HG03558 (cell line): ENCODE results near the gene FCMR.
A peak's percentile ranks its signal among the peaks of the same experiment; 100 is the strongest.

Experiments
- ATAC-seq: cut with Tn5 transposase; IDR thresholded peaks from one replicate; pipeline ENCODE4 v1.9.1; 2021; ENCODE audit warnings: moderate number of reproducible peaks; ENCODE audit not compliant: unreplicated experiment; ENCODE audit errors: extremely low read depth

The FCMR gene

DNA sequence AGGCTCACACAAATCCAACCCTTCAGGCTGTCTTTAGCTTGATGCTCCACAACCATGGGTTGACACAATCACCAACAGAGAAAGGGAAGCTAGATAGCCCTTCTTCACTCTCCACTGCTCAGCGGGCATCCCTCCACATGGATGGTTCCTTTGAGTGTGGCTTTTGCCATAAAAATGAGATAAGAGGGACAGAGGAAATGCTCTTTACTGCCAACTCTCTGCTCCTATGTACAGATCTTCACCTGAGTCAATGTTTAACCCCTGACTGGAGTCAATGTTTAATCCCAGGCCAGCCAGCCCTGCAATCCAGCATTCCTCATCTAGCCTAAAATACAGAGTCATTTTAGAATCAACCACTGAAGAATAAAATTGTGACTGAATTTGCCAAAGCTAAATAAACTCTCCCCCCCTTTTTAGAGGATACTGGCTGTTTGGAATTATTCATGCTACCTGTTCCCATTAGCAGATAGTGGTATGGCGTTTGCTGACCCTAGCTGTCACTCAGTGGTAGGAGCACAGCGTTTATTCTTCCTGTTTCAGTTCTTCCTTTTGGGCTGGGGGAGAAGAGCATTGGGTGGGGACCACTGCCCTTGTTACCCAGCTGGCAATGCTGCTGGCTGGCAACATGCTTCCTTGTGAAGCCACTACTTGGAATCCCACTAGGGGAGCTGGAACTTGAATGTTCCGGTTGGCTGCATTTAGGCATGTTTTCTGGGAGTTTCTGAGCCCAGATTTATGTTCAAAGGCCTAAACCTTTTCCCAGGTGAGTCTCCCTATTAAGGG lies 29.8 kb upstream of the FCMR start:
- ATAC-seq = no peak

DNA sequence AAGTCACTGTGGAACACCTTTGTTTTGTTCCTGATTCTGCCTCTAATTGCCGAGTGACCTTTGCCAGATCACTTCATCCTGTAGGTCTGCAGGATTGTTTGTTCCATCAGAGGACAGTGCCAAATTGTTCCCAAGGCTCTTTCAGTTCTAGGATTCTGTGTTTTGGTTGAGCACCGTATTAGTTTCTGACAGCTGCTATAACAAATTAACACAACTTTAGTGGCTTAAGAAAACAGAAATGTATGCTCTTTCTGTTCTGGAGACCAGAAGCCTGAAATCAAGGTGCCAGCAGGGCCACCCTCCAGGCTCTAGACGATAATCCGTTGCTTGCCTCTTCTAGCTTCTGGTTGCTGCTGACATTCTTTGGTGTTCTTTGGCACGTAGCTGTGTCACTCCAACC lies 27.9 kb upstream of the FCMR start:
- ATAC-seq = no peak

DNA sequence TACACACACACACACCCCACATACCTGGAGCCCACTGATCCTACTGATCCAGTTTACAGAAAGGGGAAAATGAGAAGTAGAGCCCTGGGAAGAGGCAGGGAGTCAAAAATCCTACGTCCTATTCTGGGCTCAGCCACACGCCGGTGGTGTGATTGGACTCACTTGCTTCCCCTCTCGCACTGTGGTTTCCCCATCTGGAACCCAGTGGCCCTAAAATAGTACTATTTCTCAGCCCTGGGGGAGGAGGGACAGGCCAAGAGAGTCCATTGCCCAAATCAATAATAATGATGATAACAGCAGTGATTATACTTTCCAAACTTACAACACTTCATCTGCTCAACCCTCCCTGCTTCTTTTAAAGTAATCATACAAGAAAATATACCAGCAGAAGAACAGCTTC lies 27.5 kb upstream of the FCMR start:
- ATAC-seq = no peak

DNA sequence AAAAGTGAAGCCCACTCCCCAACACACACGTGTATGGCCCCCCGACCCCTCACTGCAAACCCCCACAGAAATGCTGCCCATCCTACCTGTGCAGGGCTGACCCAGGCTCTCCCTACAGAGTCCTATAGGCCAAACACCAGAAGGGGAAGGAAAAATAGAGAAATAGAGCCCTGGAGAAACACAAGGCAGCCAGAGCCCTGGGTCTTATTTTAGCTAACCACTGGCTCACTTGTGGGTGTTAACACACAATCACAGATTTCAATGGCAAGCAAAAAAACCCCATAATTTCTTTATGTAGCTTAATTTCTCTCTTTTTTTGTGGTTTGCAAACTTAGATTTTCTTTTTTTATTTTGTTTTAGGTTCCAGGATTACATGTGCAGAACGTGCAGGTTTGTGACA lies 25.5 kb upstream of the FCMR start:
- ATAC-seq = no peak

DNA sequence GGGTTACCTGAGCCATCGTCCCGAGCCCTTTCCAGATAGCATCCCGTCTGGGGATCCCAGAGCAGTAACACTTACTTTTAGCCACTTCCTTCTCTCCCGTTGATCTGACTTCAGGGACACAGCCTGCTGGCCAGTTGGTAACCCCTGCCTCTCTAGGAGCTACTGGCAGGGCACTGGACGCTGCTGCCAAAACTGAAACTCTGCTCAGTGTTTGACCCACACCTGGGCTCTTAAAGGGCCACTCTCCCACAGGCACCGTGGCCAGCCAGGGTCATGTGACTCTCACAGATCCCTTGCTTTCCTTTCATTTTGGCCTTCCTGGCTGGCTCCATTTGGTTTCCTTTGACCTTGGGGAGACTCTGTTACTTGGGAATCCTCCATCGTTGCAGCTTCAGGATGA lies 24.5 kb upstream of the FCMR start, which contains the start of gene PIGR:
Gene PIGR, minus strand, starts transcription at position 206 of the 400 bp plus-strand sequence. CDS start 5,935 bp downstream, outside the sequence.
- no peak for ATAC-seq

DNA sequence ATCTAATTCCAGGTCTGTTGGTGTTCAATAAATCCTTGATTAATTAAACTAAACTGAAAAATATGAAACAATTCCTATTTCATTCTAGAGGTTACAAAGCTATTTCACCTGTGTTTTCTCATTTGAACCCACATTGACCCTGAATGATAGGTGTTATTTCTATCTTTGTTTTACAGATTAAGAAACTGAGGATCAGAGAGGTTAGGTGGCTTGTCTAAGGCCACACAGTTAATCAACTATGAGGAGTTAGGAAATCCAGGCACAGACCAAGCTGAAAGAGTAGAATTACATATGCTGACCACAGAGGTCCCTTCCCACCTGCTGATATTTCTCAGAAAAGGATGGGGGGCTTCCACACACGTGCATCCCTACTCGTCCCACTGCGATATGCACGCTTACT lies 24.0 kb upstream of the FCMR start:
- ATAC-seq = no peak

DNA sequence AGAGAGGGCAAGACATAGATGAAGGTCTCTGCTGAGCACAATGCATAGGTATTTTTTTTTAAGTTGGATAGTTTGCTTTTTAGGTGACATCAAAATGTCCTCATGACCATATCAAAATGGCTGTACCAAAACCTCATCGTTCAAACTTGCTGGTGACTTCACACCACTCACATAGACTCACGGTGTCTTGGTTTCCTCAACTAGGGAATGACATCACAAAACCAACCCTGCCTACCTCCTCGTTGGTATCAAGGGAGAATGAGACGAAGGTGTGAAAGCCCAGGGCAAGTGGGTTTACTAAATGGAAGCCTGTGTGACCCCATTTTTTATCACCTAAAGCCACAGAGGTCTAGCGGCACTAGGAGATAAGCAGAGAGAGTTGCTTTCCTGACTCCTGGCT lies 23.0 kb upstream of the FCMR start:
- ATAC-seq = no peak

DNA sequence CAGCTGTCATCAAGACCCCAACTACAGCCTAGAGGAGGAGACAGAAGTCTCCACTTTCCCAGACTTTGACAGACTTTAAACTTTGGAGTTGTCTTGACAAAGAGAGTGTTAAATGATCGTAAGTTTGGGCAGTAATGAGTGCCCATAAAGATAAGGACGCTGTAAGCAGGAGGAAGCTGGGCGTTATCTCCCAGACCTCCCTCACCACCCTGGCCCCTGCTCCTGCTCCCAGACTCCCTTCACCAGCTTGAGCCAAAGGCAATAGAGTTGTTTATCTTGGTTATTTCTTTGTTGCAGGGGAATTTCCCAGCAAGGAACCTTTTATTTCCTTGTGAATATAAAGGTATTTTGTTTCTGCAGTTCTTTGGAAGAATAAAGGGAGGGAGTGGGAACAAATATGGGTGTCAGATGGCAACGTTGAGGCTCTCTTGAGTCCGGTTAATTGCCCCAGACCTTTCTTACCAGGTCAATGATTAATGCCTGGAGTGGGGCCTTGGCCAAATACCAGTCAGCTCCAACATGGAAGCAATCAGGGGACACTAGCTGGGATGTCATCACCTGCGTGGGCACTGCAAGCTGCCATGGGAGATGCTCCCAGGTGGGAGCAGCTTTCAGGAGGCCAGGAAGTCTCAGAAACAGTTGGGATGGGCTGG lies 20.2 kb upstream of the FCMR start:
- no peak for ATAC-seq

DNA sequence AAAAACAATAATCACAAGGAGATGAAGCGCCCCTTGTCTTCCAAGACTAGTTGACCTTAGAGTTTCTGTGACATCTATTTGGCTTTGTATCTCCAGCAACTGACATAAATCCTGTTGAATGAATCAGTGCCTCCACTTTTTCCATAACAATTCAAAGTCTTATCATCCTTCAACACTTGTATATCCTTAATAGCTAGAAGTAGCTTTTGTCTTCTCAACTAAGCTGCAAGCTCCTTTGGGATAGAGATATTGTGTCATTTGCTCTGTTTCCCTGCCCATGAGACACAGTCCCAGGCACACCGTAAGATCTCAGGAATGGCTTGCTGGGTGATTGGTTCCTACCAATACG lies 18.8 kb upstream of the FCMR start:
- no peak for ATAC-seq

DNA sequence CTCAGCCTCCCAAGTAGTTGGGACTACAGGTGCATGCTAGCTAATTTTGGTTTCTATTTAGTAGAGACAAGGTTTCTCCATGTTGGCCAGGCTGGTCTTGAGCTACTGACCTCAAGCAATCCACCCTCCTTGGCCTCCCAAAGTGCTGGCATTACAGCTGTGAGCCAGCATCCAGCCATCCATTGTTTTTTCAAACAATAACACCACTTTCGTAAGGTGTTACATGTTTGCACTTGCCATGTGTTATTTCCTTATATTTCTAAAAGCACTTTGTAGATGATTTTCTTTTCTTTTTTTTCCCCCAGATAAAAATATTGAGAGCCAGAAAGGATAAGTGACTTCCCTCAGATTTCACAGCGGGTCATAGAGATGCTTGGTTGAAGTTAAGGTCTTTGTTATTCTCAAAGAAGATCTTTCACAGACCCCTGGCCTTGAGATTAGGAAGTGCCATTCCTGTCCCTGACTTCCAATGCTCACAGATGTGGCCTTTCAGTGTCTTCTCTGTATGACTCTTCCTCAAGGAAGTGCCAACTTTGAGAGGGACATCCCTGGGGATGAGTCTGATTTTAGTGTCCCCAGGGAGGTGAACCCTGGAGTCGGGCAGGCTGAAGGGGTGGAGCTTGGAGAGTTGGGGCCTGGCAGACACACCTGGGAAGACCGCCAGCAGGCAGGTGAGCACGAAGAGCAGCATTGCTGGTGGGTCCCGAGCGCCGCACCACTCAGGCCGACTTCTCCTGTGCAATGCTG lies 18.3 kb upstream of the FCMR start:
- ATAC-seq = no peak

DNA sequence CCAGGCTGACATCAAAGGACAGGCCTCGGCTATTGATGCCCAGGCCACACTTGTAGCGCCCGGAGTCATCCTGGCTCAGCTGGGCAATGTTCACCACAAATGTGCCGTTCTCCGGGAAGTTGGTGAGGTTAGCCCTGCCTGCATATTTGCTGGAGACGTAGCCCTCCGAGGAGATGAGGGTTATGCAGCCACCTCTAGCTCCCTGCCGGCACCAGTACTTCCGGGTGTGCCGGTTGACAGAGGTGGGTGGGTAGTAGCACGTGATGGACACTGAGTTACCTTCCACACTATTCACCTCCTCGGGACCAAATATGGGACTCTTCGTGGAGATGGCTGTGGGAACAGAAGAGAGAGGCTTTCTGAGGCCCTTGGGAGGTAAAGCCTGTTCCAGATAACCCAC lies 17.4 kb upstream of the FCMR start:
- ATAC-seq = no peak

DNA sequence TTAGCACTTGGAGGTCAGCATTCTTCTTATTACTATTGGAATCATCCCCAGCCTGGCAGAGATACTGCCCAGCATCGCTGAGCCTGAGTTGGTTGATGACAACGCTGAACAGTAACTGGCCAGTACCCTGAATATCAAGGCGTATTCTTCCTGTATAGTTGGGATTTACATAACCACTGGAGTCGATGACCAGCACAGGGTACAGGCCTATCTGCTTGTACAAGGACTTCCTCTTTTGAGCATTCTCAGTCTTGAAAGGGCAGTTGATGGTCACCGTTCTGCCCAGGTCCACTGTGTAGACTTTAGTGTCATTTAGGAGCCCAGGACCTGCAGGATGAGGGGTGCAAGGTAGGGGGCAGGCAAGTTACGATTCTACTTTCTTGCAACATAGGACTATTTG lies 15.7 kb upstream of the FCMR start:
- ATAC-seq = no peak

DNA sequence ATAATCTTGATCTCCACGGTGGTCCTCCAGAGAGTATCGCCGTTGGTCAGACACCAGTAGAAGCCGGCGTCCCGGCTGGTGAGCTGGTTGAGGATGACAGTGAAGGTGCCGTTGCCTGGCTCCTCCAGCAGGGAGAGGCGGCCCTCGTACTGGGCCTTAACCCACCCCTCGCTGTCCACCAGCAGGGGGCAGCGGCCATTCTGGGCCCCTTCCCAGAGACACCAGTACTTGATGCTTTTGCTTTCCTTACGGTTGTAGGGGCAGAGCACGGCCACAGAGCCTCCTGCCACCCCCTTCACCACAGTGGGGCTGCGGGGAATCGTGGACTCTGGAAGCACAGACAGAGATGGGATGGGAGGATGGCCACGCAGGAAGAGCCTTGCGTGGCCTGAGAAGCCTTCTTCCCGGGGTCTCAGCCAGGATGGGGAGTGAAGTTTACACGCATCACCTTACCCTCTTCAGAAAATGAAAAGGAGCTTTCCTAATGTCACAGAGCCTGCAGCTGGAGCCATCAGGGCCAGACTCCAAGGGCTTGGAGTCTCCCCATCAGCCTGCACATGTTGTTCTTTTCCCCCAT lies 13.8 kb upstream of the FCMR start:
- ATAC-seq = no peak

DNA sequence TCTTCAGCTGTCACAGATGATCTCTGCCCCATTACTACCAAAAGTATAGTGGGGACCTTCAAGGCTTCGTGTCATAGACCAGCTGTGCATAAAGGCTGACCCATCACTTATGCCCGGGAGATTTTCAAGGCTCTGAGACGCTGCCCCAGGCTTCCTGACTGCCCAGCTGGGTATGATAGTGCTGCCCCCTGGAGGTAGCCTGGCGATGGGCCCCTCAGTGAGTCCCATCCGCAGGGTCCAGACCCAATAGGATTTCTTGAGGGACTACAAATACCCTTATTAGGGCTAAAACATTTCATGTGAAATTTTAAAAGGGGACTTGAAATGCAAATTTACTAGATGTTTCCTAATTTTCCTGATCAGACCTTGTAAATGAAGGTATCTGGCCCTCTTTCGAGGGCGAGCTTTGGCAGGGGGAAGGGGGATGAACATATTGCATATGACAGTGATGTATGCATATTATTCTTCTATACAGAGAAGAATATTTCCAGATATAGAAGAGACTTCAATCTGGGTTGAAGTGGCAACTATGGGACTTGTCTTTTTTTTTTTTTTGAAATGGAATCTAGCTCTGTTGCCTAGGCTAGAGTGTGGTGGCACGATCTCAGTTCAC lies 11.7 kb upstream of the FCMR start:
- ATAC-seq = no peak

DNA sequence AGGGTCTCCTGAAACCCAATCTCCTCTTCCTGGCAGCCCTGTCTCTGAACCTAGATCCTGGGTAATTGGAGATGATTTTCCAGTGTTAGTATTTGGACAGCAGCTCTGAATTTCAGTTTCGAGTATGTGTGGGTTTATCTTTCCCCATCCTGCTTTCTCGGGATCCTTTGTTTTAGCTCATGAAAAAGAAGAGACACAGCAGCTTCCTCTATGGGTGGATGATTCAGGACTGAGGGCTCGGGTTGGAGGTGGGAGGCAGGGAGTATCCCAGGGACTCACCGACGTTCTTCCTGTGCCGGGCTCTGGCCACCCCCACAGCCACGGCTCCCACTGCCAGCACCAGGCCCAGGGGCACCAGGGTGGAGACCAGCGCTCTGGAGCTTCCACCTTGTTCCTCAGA lies 10.4 kb upstream of the FCMR start:
- ATAC-seq = no peak

DNA sequence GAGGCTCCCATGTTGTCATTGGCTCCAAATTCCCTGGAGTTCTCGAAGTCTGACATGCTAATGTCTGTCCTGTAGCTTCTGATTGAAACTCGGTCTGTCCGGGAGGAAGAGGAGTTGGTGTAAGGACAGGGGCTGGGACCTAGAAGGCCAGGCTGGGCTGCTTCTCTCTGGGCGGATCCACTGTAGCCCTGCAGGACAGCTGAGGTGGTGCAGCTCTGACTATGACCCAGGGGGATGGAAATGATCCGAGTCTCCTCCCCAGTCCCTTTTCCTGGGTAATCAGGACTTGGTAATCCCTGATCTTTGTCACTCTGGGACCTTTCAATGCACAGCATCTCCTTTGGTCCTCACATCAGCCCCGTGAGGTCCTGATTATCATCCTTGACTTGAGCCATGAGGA lies 10.0 kb upstream of the FCMR start:
- no peak for ATAC-seq

DNA sequence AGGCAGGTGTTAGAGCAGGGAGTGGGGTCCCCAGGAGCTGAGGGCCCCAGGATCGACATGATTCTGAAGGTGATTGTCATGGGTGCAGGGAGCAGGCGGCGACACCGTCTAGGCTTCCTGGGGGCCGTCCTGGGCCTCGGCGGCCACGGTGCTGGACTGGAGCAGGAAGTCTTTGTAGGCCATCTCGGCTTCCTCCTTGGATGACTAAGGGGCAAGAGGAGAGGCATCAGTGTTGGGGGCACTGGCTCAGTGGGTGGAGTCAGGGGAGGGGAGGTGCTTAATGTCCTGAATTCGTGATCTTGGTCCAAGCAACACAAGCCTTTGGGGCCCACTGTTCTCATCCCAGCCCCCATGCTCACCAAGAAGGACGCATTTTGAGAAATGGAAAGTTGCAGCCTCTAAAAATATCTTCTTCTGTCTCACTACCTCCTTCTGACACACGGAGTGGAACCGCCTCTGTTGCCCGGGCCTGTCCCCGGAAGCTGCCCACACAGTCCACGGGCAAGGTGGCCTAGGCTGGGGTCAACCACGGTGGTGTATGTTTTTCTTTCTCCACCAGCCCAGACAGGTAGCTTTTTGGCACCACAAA lies 8.6 kb upstream of the FCMR start:
- ATAC-seq = peak; percentile 54

DNA sequence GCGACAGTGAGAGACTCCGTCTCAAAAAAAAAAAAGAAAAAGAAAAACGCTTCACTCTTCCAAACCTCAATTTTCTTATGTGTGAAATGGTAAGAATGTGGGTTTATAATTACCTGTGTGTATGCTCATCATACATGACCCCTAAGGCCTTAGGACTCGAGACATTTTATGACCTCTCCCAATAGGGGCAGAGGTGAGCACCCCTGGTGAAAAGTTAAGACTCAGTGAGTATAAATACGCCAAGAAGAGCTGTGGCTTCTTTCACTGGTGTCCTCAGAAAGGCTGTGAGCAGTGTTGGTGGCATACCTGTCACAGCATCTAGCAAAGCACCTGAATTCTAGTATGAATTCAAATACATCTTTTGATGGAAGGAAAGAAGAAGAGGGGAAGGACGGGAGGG lies 7.8 kb upstream of the FCMR start:
- ATAC-seq = no peak

DNA sequence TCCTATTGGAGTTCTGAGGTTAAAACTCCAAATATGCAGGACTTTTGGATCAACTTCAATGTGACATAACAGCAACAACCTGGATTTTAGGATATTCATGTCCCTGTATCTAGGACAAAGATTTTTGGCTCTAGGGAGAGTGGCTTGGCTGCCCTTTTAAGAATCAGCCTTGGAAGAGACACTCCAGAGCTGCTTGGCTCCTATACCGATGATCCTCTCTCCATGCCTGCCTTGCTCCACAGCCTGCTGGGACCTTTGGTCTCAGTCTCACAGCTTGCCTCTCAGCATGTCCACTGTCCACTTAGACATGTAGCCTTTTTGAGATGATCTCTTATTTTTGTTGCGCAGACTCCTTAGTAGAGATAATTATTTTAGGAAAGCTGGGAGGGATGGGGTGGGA lies 4.5 kb upstream of the FCMR start:
- no peak for ATAC-seq

DNA sequence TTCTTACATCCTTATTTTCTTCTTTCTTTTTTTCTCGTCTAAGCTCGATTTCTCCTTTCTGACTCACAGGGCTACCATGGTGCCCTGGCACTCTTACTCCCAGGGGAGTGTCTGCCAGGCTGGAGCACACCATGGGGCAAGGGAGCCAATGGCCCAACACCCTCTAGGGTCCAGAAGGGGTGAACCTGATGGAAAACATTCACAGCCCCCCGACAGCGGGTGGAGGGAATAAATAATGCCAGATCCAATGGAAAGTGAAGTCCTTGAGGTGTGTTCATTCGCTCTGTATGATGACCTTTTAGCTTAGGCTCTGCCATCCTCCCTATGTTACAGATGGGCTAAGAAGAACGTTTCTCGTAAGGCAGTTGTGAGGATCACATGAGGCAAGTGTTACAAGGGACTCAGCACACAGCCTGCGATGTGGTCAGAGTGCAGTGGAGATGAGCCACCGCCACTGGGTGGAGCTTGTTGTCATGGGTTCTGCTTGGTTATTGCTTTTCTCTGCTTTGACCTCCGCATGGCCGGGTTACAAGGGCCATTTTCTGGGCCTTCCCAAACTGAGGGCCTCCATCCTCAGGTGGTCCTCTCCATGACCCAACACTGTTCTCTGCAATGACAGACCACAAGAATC lies 3.5 kb upstream of the FCMR start:
- ATAC-seq = peak; percentile 37
